RWPE2 (cell line): ENCODE results near the gene NRG3.

Experiments
- ATAC-seq: fragments of 200-7000 bp; cut with Tn5 transposase; 3 replicates; pipeline ENCODE4 v1.9.1; 2021; ENCODE audit warnings: low read depth
- DNase-seq: peaks from one replicate; pipeline ENCODE4 v3.0.0-alpha.2; 2020; ENCODE audit warnings: low spot score
- H3K27ac ChIP-seq: fragments of 450-650 bp; 2 replicates; pipeline ENCODE4 v1.5.1; 2017; ENCODE audit warnings: mild to moderate bottlenecking; ENCODE audit not compliant: poor library complexity, severe bottlenecking
- H3K27me3 ChIP-seq: fragments of 250-450 bp; sonication (Bioruptor Pico); 2 replicates; pipeline ENCODE4 v1.5.1; 2021; ENCODE audit warnings: mild to moderate bottlenecking, moderate library complexity; ENCODE audit not compliant: insufficient read depth, poor library complexity, severe bottlenecking
- H3K36me3 ChIP-seq: fragments of 250-450 bp; sonication (Bioruptor Pico); 2 replicates; pipeline ENCODE4 v1.5.1; 2020; ENCODE audit warnings: low read depth, mild to moderate bottlenecking, moderate library complexity
- H3K4me1 ChIP-seq: fragments of 250-450 bp; sonication (Bioruptor Pico); 2 replicates; pipeline ENCODE4 v1.5.1; 2021; ENCODE audit warnings: mild to moderate bottlenecking, moderate library complexity; ENCODE audit not compliant: insufficient read depth, poor library complexity, severe bottlenecking
- H3K4me3 ChIP-seq: fragments of 250-450 bp; sonication (Bioruptor Pico); 2 replicates; pipeline ENCODE4 v1.5.1; 2021; ENCODE audit warnings: mild to moderate bottlenecking, moderate library complexity; ENCODE audit not compliant: severe bottlenecking
- H3K9me3 ChIP-seq: fragments of 250-450 bp; sonication (Bioruptor Pico); 2 replicates; pipeline ENCODE4 v1.5.1; 2021; ENCODE audit warnings: mild to moderate bottlenecking, moderate library complexity; ENCODE audit not compliant: severe bottlenecking
- TF ChIP-seq, protein P1 (sequence below): fragments of 450-650 bp; IDR thresholded peaks from one replicate; pipeline ENCODE4 v1.5.1; 2017; ENCODE audit warnings: mild to moderate bottlenecking, moderate library complexity; ENCODE audit not compliant: poor library complexity, severe bottlenecking

Gene NRG3

DNA sequence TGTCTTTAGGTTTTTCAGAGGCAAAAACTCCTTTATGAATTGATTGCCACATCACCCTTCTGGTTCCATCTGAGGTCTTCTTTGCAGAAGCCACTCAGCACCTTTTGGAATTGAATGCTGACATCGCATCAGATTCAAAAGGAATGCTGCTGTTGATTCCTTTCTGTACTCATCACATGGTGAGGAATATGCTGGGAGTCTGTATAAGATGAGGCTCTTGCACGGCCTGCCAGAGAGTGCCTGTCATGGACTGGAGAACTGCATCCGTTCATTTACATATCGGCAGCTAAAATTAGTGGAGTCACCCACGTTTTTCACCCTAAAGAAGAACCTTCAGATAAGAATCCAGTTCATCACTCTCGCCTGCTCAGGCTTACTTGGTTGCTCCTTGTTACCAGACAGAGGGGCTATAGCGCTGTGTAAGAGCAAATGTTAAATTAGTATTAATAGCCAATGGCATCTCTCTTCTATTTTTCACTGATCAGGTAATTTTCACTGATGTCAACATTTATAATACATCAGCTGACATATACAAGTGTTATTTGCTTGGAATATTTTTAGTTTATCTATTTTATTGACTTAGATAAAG lies 14.3 kb downstream of the NRG3 start:
- Histone ChIP-seq H3K36me3 (no peaks in the 10 kb centered on the region), H3K27me3 (no peaks in the 10 kb centered on the region), H3K4me1 (no peaks in the 10 kb centered on the region), H3K27ac (no peak overlapping the region), H3K4me3 (no peak overlapping the region), H3K9me3 (no peaks in the 10 kb centered on the region)
- no peak for ATAC-seq
- no peak for DNase-seq
- TF ChIP-seq, protein P1, sequence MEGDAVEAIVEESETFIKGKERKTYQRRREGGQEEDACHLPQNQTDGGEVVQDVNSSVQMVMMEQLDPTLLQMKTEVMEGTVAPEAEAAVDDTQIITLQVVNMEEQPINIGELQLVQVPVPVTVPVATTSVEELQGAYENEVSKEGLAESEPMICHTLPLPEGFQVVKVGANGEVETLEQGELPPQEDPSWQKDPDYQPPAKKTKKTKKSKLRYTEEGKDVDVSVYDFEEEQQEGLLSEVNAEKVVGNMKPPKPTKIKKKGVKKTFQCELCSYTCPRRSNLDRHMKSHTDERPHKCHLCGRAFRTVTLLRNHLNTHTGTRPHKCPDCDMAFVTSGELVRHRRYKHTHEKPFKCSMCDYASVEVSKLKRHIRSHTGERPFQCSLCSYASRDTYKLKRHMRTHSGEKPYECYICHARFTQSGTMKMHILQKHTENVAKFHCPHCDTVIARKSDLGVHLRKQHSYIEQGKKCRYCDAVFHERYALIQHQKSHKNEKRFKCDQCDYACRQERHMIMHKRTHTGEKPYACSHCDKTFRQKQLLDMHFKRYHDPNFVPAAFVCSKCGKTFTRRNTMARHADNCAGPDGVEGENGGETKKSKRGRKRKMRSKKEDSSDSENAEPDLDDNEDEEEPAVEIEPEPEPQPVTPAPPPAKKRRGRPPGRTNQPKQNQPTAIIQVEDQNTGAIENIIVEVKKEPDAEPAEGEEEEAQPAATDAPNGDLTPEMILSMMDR = no peak

DNA sequence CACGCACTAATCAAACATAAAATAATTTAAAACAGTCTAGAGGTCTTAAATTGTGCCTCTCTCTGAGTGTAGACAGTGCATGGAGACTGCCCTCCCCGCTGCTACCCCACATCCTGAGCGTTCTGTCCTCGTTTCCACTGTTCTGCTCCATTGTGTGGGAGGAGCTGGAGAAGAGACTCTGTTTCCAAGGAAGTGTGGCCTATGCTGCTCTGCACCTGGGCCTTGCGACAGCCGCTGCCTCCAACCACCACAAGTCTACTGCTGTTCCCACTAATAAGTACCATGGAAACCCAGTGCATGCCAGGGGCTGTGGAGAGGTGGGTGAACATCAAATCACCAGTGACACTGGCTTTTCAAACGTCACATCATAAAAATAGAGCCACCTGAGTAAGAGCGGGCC lies 19.6 kb downstream of the NRG3 start:
- no peak for DNase-seq
- no peak overlapping the region for H3K27ac ChIP-seq
- no peaks in the 10 kb centered on the region for H3K4me1 ChIP-seq
- no peaks in the 10 kb centered on the region for H3K27me3 ChIP-seq
- ATAC-seq = no peak
- H3K9me3 ChIP-seq = no peaks in the 10 kb centered on the region
- H3K36me3 ChIP-seq = no peaks in the 10 kb centered on the region
- no peak overlapping the region for H3K4me3 ChIP-seq
- TF ChIP-seq, protein P1 = no peak

DNA sequence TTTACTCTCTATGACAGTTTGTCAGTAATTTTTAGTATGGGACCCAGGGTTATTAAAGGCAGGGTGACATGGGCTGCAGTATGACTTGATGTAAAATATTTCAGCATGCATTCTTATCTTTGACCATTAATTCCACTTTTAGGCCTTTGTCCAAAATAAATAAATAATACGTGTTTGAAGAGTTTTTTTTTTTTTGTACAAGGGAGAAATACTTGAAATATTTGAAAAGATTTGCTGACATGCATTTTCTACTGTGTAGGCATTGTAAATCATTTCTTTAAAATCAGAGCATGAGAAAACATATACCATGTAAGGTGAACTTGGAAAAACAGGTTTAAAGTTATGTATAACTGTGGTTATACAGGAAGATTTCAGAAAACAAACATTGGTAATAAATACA lies 23.5 kb downstream of the NRG3 start:
- TF ChIP-seq, protein P1 = no peak
- H3K27me3 ChIP-seq = no peaks in the 10 kb centered on the region
- H3K4me1 ChIP-seq = no peaks in the 10 kb centered on the region
- no peak overlapping the region for H3K4me3 ChIP-seq
- H3K27ac ChIP-seq = no peak overlapping the region
- no peaks in the 10 kb centered on the region for H3K9me3 ChIP-seq
- no peak for ATAC-seq
- H3K36me3 ChIP-seq = no peaks in the 10 kb centered on the region
- no peak for DNase-seq

DNA sequence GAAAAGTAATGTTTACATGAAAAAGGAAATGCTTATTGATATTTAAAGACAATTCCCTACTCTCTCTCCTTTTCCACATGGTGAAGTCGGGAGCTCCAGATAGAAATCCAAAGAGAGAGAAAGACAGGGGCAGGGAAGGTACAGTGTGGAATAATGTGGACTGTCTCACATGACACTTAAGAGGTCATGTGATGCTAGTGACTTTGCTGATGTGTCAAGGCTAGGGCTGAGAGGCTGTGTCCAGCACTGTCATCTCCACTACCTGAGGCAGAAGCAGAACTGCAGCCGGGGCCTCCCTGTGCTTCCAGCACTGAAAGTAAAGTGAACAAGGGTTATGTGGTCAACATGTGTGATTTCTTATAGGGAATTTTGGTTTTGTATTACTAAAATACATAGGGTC lies 26.0 kb downstream of the NRG3 start:
- no peak for ATAC-seq
- Histone ChIP-seq H3K36me3 (no peaks in the 10 kb centered on the region), H3K9me3 (no peaks in the 10 kb centered on the region), H3K27me3 (peaks cover 7% of the 10 kb centered on the region), H3K27ac (no peak overlapping the region), H3K4me1 (no peaks in the 10 kb centered on the region), H3K4me3 (no peak overlapping the region)
- TF ChIP-seq, protein P1 = no peak
- DNase-seq = no peak

DNA sequence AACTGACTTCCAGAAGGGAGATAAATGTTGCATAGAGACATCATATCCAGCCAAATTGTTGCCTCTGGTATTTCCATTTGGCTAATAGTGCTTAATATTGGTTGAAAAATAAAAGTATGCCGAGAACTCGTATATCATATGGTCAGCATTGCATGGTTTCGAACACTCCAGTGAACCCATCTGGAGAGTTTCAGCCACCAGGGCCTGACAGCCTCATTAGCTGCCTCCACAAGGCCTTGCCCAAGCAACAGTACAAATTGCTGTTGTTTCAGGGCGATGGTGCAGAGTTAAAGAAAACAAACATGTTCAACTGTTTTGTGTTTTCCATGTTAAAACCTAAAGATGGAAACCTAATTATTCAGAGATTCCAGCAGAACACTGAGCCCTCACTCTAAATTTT lies 28.5 kb downstream of the NRG3 start:
- Histone ChIP-seq H3K27ac (no peak overlapping the region), H3K4me3 (no peak overlapping the region), H3K4me1 (no peaks in the 10 kb centered on the region), H3K27me3 (peaks cover 9% of the 10 kb centered on the region), H3K36me3 (no peaks in the 10 kb centered on the region), H3K9me3 (no peaks in the 10 kb centered on the region)
- ATAC-seq (no peak), DNase-seq (no peak)
- TF ChIP-seq, protein P1 = no peak
